Erythroblast (primary cell): ENCODE data around the gene HDDC3.

Experiments used
- GATA1 ChIP-seq: IDR thresholded peaks from 2 replicates; pipeline ENCODE4 v1.6.1; 2011; ENCODE audit warnings: low read depth, mild to moderate bottlenecking, control low read depth, low read length, moderate library complexity
- POLR2A ChIP-seq: IDR thresholded peaks from 2 replicates; pipeline ENCODE4 v1.6.1; 2011; ENCODE audit warnings: mild to moderate bottlenecking, low read length

DNA sequence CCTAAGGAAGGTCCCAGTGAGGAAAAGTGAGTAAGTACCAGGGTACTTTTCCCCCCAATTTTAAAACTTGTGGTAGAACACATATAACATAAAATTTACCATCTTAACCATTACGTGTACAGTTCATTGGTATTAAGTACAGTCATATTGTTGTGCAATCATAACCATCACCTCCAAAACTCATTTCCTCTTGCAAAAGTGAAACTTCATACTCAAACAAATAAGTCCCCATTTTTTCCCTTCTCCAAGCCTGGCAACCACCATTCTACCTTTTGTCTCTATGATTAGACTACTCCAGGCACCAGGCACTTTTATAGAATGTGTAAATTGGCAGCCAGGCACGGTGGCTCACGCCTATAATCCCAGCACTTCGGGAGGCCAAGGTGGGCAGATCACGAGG lies 49.8 kb upstream of the HDDC3 start:
- no peak for TF ChIP-seq POLR2A
- TF ChIP-seq GATA1, result no peak
